ENCODE results near the gene CARD9. TPM values are rescaled to one million over a fixed set of nuclear protein-coding genes. Genes with fewer than 3 reads are reported as not detected.
"Not testable (repeated sequence)": the region's sequence is repeated elsewhere in the genome, so short reads cannot be mapped to it uniquely, and the experiment has no call there.

The CARD9 gene
- total and polyA plus RNA-seq, 2 donors, result 2.8 to 3.5 TPM

DNA sequence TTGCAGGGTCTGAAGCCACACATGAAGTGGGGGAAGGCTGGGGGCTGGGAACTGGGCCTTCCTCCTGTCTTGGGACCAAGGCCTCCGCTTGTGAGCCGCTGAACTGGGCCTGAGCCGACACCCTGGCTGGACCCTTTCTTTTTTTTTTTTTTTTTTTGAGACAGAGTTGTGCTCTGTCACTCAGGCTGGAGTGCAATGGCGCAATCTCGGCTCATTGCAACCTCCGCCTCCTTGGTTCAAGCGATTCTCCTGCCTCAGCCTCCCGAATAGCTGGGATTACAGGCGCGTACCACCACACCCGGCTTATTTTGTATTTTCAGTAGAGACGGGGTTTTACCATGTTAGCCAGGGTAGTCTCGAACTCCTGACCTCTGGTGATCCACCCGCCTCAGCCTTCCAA, 54.2 kb downstream of the CARD9 start:
- not testable (repeated sequence) for H3K4me3 ChIP-seq (ENCODE audit: low read length in 2 of 2); DNase-seq (ENCODE audit: low read depth in 6 of 9, low spot score in 9 of 9); H3K36me3 ChIP-seq (ENCODE audit: control insufficient read depth in 2 of 2, insufficient read depth in 2 of 2, low read length in 1 of 2); H3K27me3 ChIP-seq (ENCODE audit: control insufficient read depth in 2 of 2, insufficient read depth in 1 of 2, low read length in 1 of 2)
- Histone ChIP-seq H3K4me1 (ENCODE audit: control insufficient read depth in 2 of 2, insufficient read depth in 2 of 2, low read length in 2 of 2) (peaks cover 2 to 50% of the 10 kb centered on the region in 2 donors), H3K9me3 (ENCODE audit: control insufficient read depth in 2 of 2, insufficient read depth in 1 of 2, low read length in 1 of 2) (peaks cover 0 to 29% of the 10 kb centered on the region in 2 donors), H3K27ac (ENCODE audit: low read depth in 1 of 2, low read length in 1 of 2) (peak overlapping the region in 1 of 2 donors; percentile 45)
- WGBS, result 96% methylated on average over 14 of the region's 14 CpGs

DNA sequence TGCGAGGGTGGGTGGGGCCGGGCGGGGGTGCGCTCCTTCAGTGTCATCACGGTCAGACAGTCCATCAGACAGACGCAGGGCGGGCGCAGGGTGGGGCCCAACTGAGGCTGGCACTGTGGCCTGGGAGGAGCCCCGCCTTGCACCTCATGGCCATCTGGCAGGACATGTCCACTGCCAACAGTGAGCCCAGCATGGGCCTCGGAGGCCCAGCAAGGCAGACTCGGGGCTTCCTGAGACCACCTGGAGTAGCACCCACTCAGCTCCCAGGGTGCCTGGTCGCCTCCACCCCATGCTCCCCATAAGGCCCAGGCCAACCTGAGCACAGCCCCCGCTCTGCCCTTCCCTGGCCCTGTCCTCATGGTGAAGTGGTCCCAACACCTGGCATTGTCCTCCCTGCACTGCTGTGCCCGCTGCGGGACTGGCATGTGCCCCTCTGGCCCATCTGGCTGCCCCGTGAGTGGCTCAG, 54.7 kb downstream of the CARD9 start:
- peaks cover 2 to 46% of the 10 kb centered on the region in 2 donors for H3K4me1 ChIP-seq (ENCODE audit: control insufficient read depth in 2 of 2, insufficient read depth in 2 of 2, low read length in 2 of 2)
- peaks cover 0 to 33% of the 10 kb centered on the region in 2 donors for H3K9me3 ChIP-seq (ENCODE audit: control insufficient read depth in 2 of 2, insufficient read depth in 1 of 2, low read length in 1 of 2)
- WGBS, result 85% methylated on average over 16 of the region's 16 CpGs
- H3K27me3 ChIP-seq (ENCODE audit: control insufficient read depth in 2 of 2, insufficient read depth in 1 of 2, low read length in 1 of 2), result no peaks in the 10 kb centered on the region
- H3K36me3 ChIP-seq (ENCODE audit: control insufficient read depth in 2 of 2, insufficient read depth in 2 of 2, low read length in 1 of 2), result no peaks in the 10 kb centered on the region
- peak overlapping the region in 1 of 2 donors; percentile 45 for H3K27ac ChIP-seq (ENCODE audit: low read depth in 1 of 2, low read length in 1 of 2)
- no peak overlapping the region for H3K4me3 ChIP-seq (ENCODE audit: low read length in 2 of 2)
- no peak for DNase-seq (ENCODE audit: low read depth in 6 of 9, low spot score in 9 of 9)

DNA sequence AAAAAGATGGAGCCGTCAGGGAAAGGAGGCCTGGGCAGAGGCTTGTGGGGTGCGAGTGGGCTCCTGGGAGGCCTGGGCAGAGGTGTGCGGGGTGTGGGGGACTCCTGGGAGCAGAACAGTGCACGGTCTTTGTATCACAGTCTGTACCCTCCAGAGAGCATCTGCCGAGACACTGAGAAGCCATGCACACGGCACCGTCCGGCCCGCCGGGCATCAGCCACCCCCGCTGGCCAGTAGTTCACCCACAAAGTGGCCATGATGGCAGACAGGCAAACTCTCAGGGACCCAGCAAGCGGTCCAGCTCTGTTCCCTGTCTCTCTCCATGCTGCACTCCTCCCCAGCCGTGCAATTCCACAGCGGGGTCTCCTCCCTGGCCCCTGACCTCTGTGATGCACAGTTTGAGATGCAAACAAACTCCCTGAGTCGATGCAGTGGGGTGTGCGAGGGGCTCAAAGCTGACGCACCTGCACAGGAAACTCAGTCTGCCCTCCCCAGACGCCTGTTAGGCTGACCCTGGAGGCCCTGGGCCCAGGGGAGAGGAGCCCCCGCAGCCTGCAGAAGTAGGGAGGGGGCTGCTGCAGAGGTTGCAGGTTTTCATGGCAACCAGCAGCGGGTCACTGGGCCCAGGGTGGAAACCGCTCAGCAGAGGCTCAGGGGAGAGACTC, 55.2 kb downstream of the CARD9 start:
- peak in 3 of 9 donors; percentile 41 to 69 (median 52) for DNase-seq (ENCODE audit: low read depth in 6 of 9, low spot score in 9 of 9)
- H3K27me3 ChIP-seq (ENCODE audit: control insufficient read depth in 2 of 2, insufficient read depth in 1 of 2, low read length in 1 of 2), result no peaks in the 10 kb centered on the region
- H3K36me3 ChIP-seq (ENCODE audit: control insufficient read depth in 2 of 2, insufficient read depth in 2 of 2, low read length in 1 of 2), result no peaks in the 10 kb centered on the region
- H3K4me1 ChIP-seq (ENCODE audit: control insufficient read depth in 2 of 2, insufficient read depth in 2 of 2, low read length in 2 of 2), result peaks cover 2 to 40% of the 10 kb centered on the region in 2 donors
- no peak overlapping the region for H3K4me3 ChIP-seq (ENCODE audit: low read length in 2 of 2)
- peaks cover 0 to 33% of the 10 kb centered on the region in 2 donors for H3K9me3 ChIP-seq (ENCODE audit: control insufficient read depth in 2 of 2, insufficient read depth in 1 of 2, low read length in 1 of 2)
- peak overlapping the region in 1 of 2 donors; percentile 71 for H3K27ac ChIP-seq (ENCODE audit: low read depth in 1 of 2, low read length in 1 of 2)
- 62% methylated on average over 21 of the region's 21 CpGs for WGBS

DNA sequence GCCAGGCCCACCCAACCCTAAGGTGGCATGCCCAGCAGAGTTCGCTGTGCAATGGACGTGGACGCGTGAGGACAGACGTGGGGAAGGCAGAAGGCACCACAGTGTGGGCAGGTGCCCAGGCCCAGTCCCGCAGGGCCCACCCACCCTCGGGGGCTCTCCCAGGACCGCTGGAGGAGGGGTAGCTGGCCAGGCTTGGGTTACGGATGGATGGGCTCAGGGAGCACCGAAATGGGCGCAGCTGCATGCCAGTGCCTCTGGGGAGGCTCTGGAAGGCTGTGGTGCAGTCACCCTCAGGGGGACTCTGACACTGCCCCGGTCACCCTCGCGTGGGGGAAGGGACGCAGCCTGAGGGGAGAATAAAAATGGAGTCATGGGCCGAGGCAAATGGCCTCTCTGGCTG, 55.8 kb downstream of the CARD9 start:
- no peaks in the 10 kb centered on the region for H3K27me3 ChIP-seq (ENCODE audit: control insufficient read depth in 2 of 2, insufficient read depth in 1 of 2, low read length in 1 of 2)
- no peak overlapping the region for H3K4me3 ChIP-seq (ENCODE audit: low read length in 2 of 2)
- no peak for DNase-seq (ENCODE audit: low read depth in 6 of 9, low spot score in 9 of 9)
- H3K9me3 ChIP-seq (ENCODE audit: control insufficient read depth in 2 of 2, insufficient read depth in 1 of 2, low read length in 1 of 2), result peaks cover 0 to 33% of the 10 kb centered on the region in 2 donors
- H3K36me3 ChIP-seq (ENCODE audit: control insufficient read depth in 2 of 2, insufficient read depth in 2 of 2, low read length in 1 of 2), result no peaks in the 10 kb centered on the region
- 98% methylated on average over 16 of the region's 16 CpGs for WGBS
- H3K27ac ChIP-seq (ENCODE audit: low read depth in 1 of 2, low read length in 1 of 2), result peak overlapping the region in 1 of 2 donors; percentile 71
- H3K4me1 ChIP-seq (ENCODE audit: control insufficient read depth in 2 of 2, insufficient read depth in 2 of 2, low read length in 2 of 2), result peaks cover 0 to 35% of the 10 kb centered on the region in 2 donors

DNA sequence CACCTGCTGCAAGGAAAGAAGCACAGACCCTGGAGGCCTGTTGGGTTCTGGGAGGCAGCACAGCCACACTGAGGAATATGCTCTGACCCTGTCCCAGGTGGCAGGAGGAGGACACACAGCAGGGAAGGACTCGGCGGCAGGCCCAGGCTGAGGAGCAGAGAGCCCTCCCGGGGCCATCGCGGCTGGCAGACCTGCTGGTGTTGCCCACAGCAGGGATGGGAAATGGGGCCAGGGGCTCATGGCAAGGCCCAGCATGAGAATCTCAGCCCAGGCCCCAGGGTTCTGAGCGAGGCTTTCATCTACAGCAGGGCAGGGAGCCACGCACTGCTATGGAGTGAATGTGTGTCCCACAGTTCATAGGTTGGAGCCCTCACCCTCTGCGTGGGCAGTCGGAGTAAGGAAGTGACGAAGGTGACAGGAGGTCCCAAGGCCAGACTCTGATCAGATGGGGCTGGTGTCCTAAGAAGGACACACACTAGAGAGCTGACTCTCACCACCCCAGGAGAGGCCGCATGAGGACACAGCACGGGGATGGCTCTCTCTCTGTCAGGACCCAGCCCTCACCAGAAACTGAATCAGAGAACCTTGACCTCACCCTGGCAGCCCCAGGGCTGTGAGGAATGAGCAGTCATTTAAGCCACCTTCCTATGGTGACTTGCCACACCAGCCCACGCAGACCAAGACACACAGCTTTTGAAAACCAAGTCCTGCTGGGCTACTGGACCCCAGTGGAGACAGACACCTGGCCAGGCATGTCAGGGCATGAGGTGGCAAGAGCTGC, 56.4 kb downstream of the CARD9 start:
- 97% methylated on average over 13 of the region's 13 CpGs for WGBS

DNA sequence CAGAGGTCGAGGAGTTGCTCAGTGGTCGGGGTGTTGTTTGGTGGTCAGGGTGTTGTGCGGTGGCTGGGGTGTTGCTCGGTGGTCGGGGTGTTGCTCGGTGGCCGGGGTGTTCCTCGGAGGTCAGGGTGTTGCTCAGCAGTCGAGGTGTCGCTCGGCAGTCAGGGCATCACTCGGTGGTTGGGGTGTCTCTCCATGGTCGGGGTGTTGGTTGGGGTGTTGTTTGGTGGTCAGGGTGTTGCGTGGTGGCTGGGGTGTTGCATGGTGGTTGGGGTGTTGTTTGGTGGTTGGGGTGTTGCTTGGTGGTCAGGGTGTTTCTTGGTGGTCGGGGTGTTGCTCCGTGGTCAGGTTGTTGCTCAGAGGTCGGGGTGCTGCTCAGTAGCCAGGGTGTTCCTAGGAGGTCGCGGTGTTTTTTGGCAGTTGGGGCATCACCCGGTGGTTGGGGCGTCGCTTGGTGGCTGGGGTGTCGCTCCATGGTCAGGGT, 57.2 kb downstream of the CARD9 start:
- H3K27me3 ChIP-seq (ENCODE audit: control insufficient read depth in 2 of 2, insufficient read depth in 1 of 2, low read length in 1 of 2), result no peaks in the 10 kb centered on the region
- no peaks in the 10 kb centered on the region for H3K36me3 ChIP-seq (ENCODE audit: control insufficient read depth in 2 of 2, insufficient read depth in 2 of 2, low read length in 1 of 2)
- no peak for DNase-seq (ENCODE audit: low read depth in 6 of 9, low spot score in 9 of 9)
- peaks cover 2 to 38% of the 10 kb centered on the region in 2 donors for H3K4me1 ChIP-seq (ENCODE audit: control insufficient read depth in 2 of 2, insufficient read depth in 2 of 2, low read length in 2 of 2)
- no peak overlapping the region for H3K27ac ChIP-seq (ENCODE audit: low read depth in 1 of 2, low read length in 1 of 2)
- 98% methylated on average over 23 of the region's 23 CpGs for WGBS
- H3K9me3 ChIP-seq (ENCODE audit: control insufficient read depth in 2 of 2, insufficient read depth in 1 of 2, low read length in 1 of 2), result peaks cover 0 to 29% of the 10 kb centered on the region in 2 donors
- H3K4me3 ChIP-seq (ENCODE audit: low read length in 2 of 2), result no peak overlapping the region

More for the DNA sequence above, 56.4 kb downstream of the CARD9 start:
- H3K27me3 ChIP-seq (ENCODE audit: control insufficient read depth in 2 of 2, insufficient read depth in 1 of 2, low read length in 1 of 2), result no peaks in the 10 kb centered on the region
- H3K27ac ChIP-seq (ENCODE audit: low read depth in 1 of 2, low read length in 1 of 2), result no peak overlapping the region
- H3K4me3 ChIP-seq (ENCODE audit: low read length in 2 of 2), result no peak overlapping the region
- H3K9me3 ChIP-seq (ENCODE audit: control insufficient read depth in 2 of 2, insufficient read depth in 1 of 2, low read length in 1 of 2), result peaks cover 0 to 33% of the 10 kb centered on the region in 2 donors
- H3K4me1 ChIP-seq (ENCODE audit: control insufficient read depth in 2 of 2, insufficient read depth in 2 of 2, low read length in 2 of 2), result peaks cover 0 to 31% of the 10 kb centered on the region in 2 donors
- H3K36me3 ChIP-seq (ENCODE audit: control insufficient read depth in 2 of 2, insufficient read depth in 2 of 2, low read length in 1 of 2), result no peaks in the 10 kb centered on the region
- DNase-seq (ENCODE audit: low read depth in 6 of 9, low spot score in 9 of 9), result no peak

DNA sequence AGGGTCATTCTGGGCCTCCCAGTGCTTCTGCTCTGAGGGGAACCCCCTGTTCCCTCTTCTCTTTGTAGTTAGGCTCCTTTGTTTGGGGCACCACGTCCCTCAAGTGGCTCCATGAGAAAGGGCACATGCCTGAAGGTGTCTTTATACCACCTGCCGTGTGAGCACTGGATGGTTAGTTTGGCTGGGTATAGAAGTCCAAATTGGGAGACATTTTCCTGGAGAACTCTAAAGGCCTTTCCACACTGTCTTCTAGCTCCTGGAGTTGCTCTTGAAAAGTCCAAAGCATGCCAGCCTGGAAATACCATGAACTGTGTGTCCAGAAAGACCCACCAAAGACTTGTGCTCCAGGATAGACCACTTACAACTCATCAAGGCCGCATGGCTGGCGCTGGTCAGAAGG, 58.5 kb downstream of the CARD9 start:
- 92% methylated on average over 4 of the region's 4 CpGs for WGBS
- Histone ChIP-seq H3K27ac (ENCODE audit: low read depth in 1 of 2, low read length in 1 of 2) (no peak overlapping the region), H3K9me3 (ENCODE audit: control insufficient read depth in 2 of 2, insufficient read depth in 1 of 2, low read length in 1 of 2) (peaks cover 0 to 28% of the 10 kb centered on the region in 2 donors), H3K27me3 (ENCODE audit: control insufficient read depth in 2 of 2, insufficient read depth in 1 of 2, low read length in 1 of 2) (no peaks in the 10 kb centered on the region), H3K36me3 (ENCODE audit: control insufficient read depth in 2 of 2, insufficient read depth in 2 of 2, low read length in 1 of 2) (no peaks in the 10 kb centered on the region), H3K4me3 (ENCODE audit: low read length in 2 of 2) (no peak overlapping the region), H3K4me1 (ENCODE audit: control insufficient read depth in 2 of 2, insufficient read depth in 2 of 2, low read length in 2 of 2) (peaks cover 4 to 51% of the 10 kb centered on the region in 2 donors)
- DNase-seq (ENCODE audit: low read depth in 6 of 9, low spot score in 9 of 9), result no peak

DNA sequence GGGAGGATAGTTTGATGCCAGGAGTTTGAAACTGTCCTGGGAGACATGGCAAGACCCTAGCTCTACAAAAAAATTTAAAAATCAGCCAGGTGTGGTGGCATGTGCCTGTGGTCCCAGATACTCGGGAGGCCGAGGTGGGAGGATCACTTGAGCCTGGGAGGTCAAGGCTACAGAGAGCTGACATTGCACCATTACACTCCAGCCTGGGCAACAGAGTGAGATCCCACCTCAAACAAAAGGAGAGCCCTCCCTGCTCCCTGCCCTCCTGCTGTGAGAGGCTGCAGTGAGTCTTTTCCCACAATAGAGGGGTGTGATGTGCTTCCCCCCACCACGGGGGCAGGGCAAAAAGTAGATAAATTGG, 59.4 kb downstream of the CARD9 start:
- no peaks in the 10 kb centered on the region for H3K27me3 ChIP-seq (ENCODE audit: control insufficient read depth in 2 of 2, insufficient read depth in 1 of 2, low read length in 1 of 2)
- no peak overlapping the region for H3K4me3 ChIP-seq (ENCODE audit: low read length in 2 of 2)
- H3K9me3 ChIP-seq (ENCODE audit: control insufficient read depth in 2 of 2, insufficient read depth in 1 of 2, low read length in 1 of 2), result peaks cover 0 to 28% of the 10 kb centered on the region in 2 donors
- no peaks in the 10 kb centered on the region for H3K36me3 ChIP-seq (ENCODE audit: control insufficient read depth in 2 of 2, insufficient read depth in 2 of 2, low read length in 1 of 2)
- no peak for DNase-seq (ENCODE audit: low read depth in 6 of 9, low spot score in 9 of 9)
- H3K27ac ChIP-seq (ENCODE audit: low read depth in 1 of 2, low read length in 1 of 2), result no peak overlapping the region
- H3K4me1 ChIP-seq (ENCODE audit: control insufficient read depth in 2 of 2, insufficient read depth in 2 of 2, low read length in 2 of 2), result peaks cover 4 to 54% of the 10 kb centered on the region in 2 donors
- WGBS, result 91% methylated on average over 3 of the region's 3 CpGs

All from thymus (tissue), 11 donors.